Loucy (cell line): ENCODE data around the gene SNAPC1.

ENCODE experiments used
- CTCF ChIP-seq: fragments of 200-600 bp; sonication (generic); conservative IDR thresholded peaks from 2 replicates; pipeline ENCODE4 v1.5.1; 2014; ENCODE audit warnings: mild to moderate bottlenecking, antibody characterized with exemption, low read length
- EZH2phosphoT487 ChIP-seq: fragments of 200-600 bp; IDR thresholded peaks from 2 replicates; pipeline ENCODE4 v1.6.1; 2018; ENCODE audit warnings: antibody characterized with exemption, mild to moderate bottlenecking, moderate library complexity, borderline replicate concordance

- TF ChIP-seq CTCF (no peak), EZH2phosphoT487 (no peak)
These were observed 14.9 kb upstream of the SNAPC1 start for GRCh38 chr14:61747342-61747741.
